ENCODE results near the gene HOXD4. TPM values are rescaled to one million over a fixed set of nuclear protein-coding genes. Genes with fewer than 3 reads are reported as not detected.

The HOXD4 gene
- total RNA-seq, 1 donor from 2014 or later = 1.5 TPM

DNA sequence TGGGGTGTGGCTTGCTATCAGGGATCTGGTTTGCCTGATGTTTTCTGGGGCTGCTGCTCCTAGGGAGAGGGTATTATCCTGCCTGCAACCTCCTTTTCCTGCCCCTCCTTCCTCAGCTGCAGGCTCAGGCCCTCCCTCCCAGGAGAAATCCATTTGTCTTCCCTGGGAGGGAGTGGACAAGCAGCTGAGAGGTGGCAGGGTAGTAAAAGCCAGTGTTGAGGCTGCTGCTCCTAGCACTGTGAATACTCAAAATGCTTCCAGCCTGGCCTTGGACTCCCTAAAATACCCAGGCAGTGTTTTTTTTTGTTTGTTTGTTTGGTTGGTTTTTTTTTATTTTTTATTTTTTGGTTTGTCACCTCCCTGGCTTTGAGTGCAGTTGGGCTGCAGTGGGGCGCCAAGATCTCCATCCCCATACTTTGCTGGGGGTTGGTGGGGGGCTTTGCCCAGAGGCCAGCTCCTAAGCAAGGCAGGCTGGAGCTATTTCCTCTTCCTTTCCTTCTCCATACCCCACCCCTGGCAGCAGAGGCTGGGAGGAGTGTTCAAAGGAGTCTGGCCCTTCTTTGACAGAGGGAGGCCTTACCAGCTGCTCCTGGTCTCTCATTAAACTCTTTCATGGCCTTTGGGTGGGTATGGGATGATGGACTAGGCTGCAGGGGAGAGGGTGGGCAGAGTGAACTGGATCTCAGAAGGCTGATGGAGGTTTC, 19.4 kb downstream of the HOXD4 start:
- DNase-seq = no peak

DNA sequence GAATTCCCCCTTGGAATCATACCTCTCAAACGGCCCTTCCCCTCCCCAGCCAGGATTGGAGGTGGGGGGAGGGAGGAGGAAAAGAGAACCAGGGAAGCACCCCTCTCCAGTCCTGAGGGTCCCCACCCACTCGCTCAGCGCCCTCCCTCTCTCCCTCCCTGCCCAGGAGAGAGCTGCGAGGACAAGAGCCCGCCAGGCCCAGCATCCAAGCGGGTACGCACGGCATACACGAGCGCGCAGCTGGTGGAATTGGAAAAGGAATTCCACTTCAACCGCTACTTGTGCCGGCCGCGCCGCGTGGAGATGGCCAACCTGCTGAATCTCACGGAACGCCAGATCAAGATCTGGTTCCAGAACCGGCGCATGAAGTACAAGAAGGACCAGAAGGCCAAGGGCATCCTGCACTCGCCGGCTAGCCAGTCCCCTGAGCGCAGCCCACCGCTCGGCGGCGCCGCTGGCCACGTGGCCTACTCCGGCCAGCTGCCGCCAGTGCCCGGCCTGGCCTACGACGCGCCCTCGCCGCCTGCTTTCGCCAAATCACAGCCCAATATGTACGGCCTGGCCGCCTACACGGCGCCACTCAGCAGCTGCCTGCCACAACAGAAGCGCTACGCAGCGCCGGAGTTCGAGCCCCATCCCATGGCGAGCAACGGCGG, 20.1 kb downstream of the HOXD4 start:
- no peak for DNase-seq

DNA sequence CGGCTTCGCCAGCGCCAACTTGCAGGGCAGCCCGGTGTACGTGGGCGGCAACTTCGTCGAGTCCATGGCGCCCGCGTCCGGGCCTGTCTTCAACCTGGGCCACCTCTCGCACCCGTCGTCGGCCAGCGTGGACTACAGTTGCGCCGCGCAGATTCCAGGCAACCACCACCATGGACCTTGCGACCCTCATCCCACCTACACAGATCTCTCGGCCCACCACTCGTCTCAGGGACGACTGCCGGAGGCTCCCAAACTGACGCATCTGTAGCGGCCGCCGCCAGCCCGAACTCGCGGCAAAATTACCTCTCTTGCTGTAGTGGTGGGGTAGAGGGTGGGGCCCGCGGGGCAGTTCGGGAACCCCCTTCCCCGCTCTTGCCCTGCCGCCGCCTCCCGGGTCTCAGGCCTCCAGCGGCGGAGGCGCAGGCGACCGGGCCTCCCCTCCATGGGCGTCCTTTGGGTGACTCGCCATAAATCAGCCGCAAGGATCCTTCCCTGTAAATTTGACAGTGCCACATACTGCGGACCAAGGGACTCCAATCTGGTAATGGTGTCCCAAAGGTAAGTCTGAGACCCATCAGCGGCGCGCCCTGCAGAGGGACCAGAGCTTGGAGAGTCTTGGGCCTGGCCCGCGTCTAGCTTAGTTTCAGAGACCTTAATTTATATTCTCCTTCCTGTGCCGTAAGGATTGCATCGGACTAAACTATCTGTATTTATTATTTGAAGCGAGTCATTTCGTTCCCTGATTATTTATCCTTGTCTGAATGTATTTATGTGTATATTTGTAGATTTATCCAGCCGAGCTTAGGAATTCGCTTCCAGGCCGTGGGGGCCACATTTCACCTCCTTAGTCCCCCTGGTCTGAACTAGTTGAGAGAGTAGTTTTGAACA, 20.9 kb downstream of the HOXD4 start:
- DNase-seq = no peak

- DNase-seq = no peak
Observed at GRCh38 chr2:176172895-176173566, 21.7 kb downstream of the HOXD4 start.

DNA sequence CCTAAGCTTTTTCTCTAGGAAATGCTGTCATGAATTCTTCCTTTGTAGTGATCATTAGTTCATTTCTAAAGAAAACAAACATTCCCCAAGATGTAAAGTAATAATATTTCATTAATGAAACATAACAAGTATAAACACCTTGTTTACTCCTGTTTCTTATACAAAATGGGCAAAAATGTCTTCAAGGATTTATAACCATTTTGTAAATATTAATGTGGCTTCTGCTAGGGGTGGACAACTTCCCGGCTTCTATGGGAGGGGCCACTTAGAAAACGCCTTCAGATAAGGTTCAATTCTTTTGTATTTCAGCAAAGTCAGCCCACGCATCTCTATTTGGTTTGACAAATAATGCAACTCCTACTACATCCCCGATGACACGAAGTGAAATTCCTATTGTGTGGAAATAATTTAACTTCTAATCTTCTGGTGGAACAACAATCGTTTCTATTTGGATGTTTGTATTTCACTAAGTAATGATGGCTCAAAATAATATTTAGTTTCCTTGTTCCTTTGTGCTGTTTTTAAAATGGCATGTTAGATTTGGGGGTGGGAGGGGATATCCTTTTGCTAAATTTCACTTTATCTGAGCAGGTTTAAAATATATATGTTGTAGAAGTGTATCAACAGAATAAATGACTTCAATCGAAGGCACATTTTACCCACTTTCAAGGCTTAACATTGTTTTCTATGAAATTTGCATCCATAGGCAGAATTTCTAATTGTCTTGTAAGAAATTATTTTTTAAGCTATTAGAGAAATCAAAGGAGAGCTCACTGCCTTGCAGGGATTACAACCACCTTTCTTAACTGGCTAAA, 22.4 kb downstream of the HOXD4 start:
- DNase-seq = no peak

- DNase-seq = no peak
Observed at GRCh38 chr2:176174382-176174823, 23.1 kb downstream of the HOXD4 start.

DNA sequence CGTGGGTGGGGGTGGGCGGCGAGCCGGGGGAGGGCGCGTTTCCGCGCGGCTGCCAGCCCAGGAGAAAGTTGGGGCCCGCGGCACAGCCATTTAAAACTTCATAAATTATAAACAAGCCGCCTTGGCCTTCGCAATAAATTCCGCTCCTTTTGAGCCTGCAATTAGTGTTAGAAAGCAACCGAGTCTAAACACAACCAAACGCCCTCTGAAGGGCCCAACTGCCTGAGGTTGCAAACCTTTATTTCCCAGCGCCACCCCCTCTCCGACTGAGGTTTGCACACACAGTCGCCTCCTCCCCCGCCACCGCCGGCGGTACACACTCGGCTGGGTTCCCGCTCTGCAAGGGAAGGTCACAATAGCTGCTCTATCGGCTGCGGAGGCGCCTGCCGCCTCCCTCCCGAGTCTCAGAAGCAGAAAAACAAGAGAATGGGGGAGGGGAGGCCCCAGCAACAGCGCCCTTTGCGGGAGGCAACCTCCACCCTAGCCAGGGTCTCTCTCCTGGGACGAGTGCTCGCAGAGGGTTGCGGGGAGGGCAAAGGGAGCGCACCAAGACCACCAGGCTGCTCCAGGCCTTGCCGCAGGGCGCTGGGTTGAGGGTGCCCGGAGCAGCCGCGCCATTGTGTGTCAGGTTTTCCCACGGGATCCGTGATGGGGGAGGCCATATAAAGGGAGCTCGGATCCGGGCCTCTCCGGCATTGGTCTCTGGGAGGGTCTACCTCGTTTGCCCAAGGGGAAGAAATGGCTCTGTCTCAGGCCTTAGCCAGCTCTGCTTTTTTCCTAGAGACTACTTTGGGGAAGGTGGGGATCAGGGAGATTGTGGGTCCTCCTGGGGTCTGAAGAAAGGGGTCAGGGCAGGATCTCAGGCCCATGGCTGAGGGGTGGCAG, 23.7 kb downstream of the HOXD4 start:
- DNase-seq = no peak

GRCh38 chr2:176175709-176176607, 24.6 kb downstream of the HOXD4 start:
- DNase-seq = no peak

GRCh38 chr2:176177580-176178037, 26.3 kb downstream of the HOXD4 start:
- no peak for DNase-seq

DNA sequence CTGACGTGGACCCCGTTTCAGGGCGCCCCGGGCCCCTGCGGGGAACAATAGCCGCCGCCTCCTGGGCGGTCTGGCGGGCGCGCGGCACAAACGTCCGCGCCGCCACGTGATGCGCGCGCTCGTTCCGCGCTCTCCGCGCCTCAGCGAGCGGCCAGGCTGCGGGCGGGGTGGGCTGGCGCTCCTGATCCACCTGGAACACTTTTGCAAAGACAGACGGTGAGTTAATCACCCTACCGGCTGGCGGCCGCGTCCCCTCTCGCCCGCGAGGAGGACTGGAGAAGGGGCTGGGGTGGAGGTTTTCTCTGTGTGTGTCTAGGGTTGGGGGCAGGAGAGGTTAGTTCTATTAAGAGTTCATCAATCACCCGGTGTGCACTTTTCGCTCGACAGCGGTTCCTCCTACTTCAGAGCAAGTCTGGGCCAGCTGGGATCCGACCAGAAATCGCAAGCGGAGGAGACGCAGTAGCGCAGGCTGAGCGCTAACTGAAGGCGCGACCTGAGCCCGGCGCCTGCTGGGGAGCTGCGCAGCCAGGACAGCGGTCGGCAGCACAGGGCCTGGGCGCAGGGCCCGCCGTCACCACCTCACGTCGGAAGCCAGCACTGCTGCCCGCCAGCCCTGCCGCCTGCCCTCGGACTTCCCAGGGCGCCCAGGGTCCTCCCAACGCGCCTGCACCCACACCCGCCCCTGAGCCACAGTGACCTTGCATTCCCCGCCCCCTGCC, 26.8 kb downstream of the HOXD4 start:
- no peak for DNase-seq

DNA sequence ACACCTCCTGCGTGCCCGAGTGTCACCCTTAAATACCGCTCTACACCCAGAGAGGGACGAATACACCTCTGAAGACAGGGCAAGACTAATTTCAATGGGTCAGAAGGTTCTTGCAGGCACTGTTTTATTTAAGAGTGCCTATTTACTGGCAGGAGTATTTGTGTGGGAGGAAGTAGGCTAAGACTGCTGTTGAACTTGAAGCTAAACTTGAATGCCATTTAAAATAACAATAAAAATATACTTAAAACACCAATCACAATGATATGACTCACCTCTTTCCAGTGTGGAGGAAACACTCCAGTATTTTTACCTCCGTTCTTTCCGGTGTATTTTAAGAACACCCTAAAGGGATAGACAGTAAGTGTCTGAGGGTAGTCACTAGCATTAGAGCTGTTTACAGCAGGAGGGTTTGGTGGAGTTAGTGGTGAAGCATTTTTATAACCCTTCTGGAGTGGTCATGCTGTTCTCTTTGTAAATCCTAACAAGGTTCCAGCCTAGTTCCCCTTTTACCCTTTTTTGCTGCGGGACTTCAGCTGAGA, 27.5 kb downstream of the HOXD4 start:
- DNase-seq = no peak

- DNase-seq = no peak
Observed at GRCh38 chr2:176181551-176181950, 30.2 kb downstream of the HOXD4 start.

DNA sequence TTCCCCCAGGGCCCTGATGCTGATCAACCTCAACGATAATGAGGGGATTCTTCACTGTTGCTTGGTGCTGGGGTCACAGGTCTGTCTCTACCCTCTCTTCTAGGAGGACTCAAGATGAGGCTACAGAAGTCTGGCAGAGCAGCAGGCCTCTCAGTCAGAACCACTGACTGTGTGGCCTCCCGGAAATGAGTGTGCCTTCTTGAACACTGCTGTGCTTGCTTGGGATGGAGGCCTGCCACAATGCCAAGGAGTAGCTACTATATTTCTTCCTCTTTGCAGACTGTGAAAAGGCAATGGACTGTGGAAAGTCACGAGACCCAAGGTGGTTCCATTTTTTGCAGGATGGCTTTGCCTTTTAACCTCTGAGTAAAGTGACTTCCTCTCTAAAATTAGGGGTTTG, 31.3 kb downstream of the HOXD4 start:
- DNase-seq = no peak

GRCh38 chr2:176184749-176185148, 33.4 kb downstream of the HOXD4 start:
- no peak for DNase-seq

DNA sequence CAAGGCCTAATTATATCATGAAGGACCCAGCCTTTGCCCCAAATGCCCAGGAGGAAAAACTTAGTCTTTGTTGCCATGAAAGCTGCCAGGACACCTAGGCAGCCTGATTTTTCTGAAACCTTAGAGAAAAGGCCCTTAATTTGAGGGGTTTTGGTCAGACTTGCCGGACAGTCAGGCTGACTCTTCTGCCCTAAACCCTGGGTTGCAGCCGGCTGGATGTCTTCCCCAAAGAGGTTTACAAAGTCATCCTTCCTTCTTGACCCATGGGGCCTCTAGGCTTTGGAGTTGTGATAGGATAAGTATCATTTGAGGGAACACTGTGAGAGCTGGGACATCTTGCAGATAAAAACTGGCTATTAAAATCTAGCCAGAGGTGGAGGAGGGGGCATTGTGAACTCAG, 34.7 kb downstream of the HOXD4 start:
- no peak for DNase-seq

GRCh38 chr2:176187200-176187898, 36.0 kb downstream of the HOXD4 start:
- no peak for DNase-seq

GRCh38 chr2:176187899-176188773, 36.8 kb downstream of the HOXD4 start, which contains the start of gene HOXD1:
Gene HOXD1, plus strand, starts transcription at chr2:176188668. Its CDS starts 134 bp downstream, at chr2:176188802.
- no peak for DNase-seq

Measured in tongue (tissue), 2 donors.